ENCODE measurements around the gene ABCB4. TPM values are rescaled to one million over a fixed set of nuclear protein-coding genes. Genes with fewer than 3 reads are reported as not detected.

ABCB4 gene
- total RNA-seq, 2 experiments from 2014 or later: 0.54 TPM; not detected in 1

Other genes with a start within 250 kb of the ABCB4 start
- gene CROT, start 130.0 kb downstream of the ABCB4 start, total RNA-seq: 10 to 100 TPM; 13.0 to 13.8 TPM
- 10 to 100 TPM; 30.8 to 35.0 TPM for gene ABCB1, start 125.2 kb upstream of the ABCB4 start, total RNA-seq
- gene RUNDC3B, start 152.7 kb upstream of the ABCB4 start, total RNA-seq: under 1 TPM; 0.08 to 0.43 TPM

Data from activated naive CD8-positive, alpha-beta T cell treated with anti-CD3 and anti-CD28 coated beads, Interleukin-2, amount 10 ng/mL, durations not matched to agents 7 days and 5 days (primary cell).